ENCODE data around the gene F12.

- TF ChIP-seq CTCF (IDR thresholded peaks at IDR 0.05): no peak
- TF ChIP-seq POLR2A (IDR thresholded peaks at IDR 0.05): no peak
These were observed 37.8 kb upstream of the F12 start for GRCh38 chr5:177447066-177447610.
